HuH-7.5 (cell line): ENCODE measurements around the gene DUS1L.

Experiments
- DNase-seq: peaks from one replicate; pipeline ENCODE4 v3.0.0; 2011; ENCODE audit warnings: low spot score

The DUS1L gene

GRCh38 chr17:82023447-82024241, 42.0 kb downstream of the DUS1L start:
- DNase-seq: peak; percentile 67

- peak; percentile 99 for DNase-seq
Measured at GRCh38 chr17:82022981-82023446, 42.6 kb downstream of the DUS1L start, which contains the start of gene LRRC45. LRRC45 (plus strand) TSS chr17:82023305; CDS start chr17:82023644, 339 bp downstream.

GRCh38 chr17:82022310-82022980, 43.2 kb downstream of the DUS1L start, which contains the start of gene CENPX:
CENPX (minus strand) TSS chr17:82022878; CDS start chr17:82022861, 17 bp downstream.
- DNase-seq: no peak

GRCh38 chr17:82021900-82022309, 43.7 kb downstream of the DUS1L start:
- DNase-seq: no peak

GRCh38 chr17:82021107-82021899, 44.3 kb downstream of the DUS1L start:
- DNase-seq: peak; percentile 68

- no peak for DNase-seq
Measured at GRCh38 chr17:82020572-82021106, 45.0 kb downstream of the DUS1L start.

- peak; percentile 92 for DNase-seq
Measured at GRCh38 chr17:82019690-82020571, 45.7 kb downstream of the DUS1L start.

GRCh38 chr17:82018989-82019689, 46.5 kb downstream of the DUS1L start:
- DNase-seq: no peak

GRCh38 chr17:82018152-82018988, 47.2 kb downstream of the DUS1L start:
- DNase-seq: no peak

GRCh38 chr17:82017612-82018151, 47.9 kb downstream of the DUS1L start:
- no peak for DNase-seq

GRCh38 chr17:82016875-82017459, 48.6 kb downstream of the DUS1L start:
- DNase-seq: no peak

GRCh38 chr17:82016061-82016874, 49.3 kb downstream of the DUS1L start:
- no peak for DNase-seq

GRCh38 chr17:82015311-82015971, 50.2 kb downstream of the DUS1L start:
- DNase-seq: no peak

- DNase-seq: no peak
Measured at GRCh38 chr17:82014971-82015310, 50.7 kb downstream of the DUS1L start.

- DNase-seq: no peak
Measured at GRCh38 chr17:82014432-82014831, 51.2 kb downstream of the DUS1L start.

- DNase-seq: no peak
Measured at GRCh38 chr17:82013772-82014321, 51.8 kb downstream of the DUS1L start.

GRCh38 chr17:82013341-82013740, 52.3 kb downstream of the DUS1L start:
- no peak for DNase-seq
